GM19328 (cell line): ENCODE data around the gene HAGH.
A peak's percentile ranks its signal among the peaks of the same experiment; 100 is the strongest.

ENCODE experiments used
- ATAC-seq: cut with Tn5 transposase; IDR thresholded peaks from one replicate; pipeline ENCODE4 v1.9.1; 2021; ENCODE audit warnings: mild to moderate bottlenecking, moderate library complexity; ENCODE audit not compliant: unreplicated experiment

Gene HAGH

GRCh38 chr16:1788095-1788707 lies 38.4 kb downstream of the HAGH start:
- no peak for ATAC-seq

DNA sequence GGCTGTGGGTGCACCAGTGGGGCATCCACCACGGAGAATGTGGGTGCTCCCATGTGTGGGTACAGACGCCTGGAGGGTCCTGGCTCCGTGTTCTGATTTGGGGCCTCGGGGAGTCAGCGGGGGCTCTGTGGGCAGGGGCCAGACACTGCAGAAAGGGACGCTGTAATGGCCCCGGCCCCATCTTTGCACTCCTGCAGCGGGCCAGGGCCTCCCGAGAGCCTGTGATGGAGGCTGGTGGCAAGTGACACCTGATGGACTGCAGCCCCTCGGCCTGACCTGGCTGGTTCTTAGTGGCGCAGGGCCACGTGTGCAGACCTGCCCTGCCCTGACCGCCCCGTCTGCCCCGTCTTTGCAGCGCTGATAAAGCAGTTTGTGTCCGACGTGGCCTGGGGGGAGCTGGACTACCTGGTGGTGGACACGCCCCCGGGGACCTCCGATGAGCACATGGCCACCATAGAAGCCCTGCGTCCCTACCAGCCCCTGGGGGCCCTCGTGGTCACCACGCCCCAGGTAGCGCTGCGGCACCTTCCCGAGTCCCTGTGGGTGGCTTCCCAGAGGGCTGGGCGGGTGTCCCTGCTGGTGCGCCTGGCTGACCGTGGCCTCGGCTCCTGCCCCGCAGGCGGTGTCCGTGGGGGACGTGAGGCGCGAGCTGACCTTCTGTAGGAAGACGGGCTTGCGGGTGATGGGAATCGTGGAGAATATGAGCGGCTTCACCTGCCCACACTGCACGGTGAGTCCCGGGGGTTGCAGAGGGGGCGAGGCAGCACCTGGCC lies 39.1 kb downstream of the HAGH start:
- no peak for ATAC-seq

GRCh38 chr16:1787056-1787321 lies 39.6 kb downstream of the HAGH start:
- ATAC-seq, result no peak

GRCh38 chr16:1786242-1787055 lies 40.2 kb downstream of the HAGH start:
- ATAC-seq, result no peak

GRCh38 chr16:1785846-1786170 lies 40.8 kb downstream of the HAGH start:
- no peak for ATAC-seq

DNA sequence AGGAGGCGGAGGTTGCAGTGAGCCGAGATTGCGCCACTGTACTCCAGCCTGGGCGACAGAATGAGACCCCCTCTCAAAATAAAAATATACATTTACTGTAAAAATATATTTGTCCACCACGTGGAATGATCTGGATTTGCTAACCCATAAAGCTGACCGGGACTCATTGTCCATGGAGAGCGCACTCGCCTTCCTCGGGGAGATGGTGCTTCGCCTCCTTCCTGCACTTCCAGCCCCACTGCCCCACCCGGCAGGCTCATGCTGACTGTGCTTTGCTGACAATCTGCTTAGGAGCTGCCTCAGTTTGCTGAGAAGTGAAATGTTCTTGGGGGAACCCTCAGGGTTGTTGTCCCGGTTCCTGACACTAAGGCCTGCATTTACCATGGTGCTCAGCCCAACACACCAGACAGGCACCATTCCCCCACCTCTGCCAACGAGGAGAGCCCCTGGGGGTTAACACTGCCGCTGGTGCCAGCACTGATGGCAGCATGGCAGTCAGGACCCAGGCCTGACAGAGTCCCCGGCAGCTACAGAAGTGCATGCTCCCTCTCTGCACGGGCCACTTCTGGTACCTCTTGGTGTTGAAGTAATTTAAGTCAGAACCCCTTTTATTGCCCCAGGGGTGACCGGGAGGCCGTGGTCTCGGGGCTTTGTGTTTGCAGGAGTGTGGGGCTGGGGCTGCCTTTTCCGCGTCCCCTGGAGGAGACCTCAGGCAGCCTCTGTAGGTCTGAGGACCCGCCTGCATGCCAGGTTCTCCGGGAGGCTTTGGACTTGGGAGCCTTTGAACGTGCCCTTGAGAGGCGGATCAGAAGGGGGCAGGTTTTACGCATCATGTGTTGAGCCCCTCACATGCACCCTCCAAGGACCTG lies 41.4 kb downstream of the HAGH start:
- no peak for ATAC-seq

GRCh38 chr16:1782408-1783264 lies 44.0 kb downstream of the HAGH start, which contains the start of the genes NUBP2 and SPSB3:
Gene NUBP2 (plus strand): TSS chr16:1782960. CDS start chr16:1783021, 61 bp downstream.
Gene SPSB3 (minus strand): TSS chr16:1782571. CDS start chr16:1781483, 1,088 bp downstream.
- ATAC-seq, result peak; percentile 79

GRCh38 chr16:1781758-1782407 lies 44.7 kb downstream of the HAGH start:
- peak; percentile 6 for ATAC-seq

DNA sequence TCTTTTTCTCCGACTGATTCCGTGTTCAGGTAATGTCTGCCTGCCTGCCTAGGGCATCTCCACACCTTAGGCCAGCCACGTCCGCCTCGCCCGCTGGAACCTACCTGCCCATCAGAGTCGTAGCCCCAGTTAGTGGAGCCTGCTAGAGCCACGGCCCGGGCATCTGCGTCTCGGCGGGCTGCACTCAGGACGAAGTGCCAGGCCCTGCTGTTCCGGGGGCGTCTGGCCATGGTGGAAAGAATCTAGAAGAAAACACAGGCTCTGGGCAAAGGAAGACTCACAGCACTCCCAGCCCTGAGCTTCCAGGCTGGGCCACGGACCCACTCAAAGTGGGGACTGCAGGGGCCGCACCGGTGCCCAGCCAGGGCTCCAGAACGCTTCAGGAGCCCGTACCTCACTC lies 45.4 kb downstream of the HAGH start:
- ATAC-seq, result no peak

GRCh38 chr16:1780677-1781072 lies 46.0 kb downstream of the HAGH start:
- ATAC-seq, result no peak

DNA sequence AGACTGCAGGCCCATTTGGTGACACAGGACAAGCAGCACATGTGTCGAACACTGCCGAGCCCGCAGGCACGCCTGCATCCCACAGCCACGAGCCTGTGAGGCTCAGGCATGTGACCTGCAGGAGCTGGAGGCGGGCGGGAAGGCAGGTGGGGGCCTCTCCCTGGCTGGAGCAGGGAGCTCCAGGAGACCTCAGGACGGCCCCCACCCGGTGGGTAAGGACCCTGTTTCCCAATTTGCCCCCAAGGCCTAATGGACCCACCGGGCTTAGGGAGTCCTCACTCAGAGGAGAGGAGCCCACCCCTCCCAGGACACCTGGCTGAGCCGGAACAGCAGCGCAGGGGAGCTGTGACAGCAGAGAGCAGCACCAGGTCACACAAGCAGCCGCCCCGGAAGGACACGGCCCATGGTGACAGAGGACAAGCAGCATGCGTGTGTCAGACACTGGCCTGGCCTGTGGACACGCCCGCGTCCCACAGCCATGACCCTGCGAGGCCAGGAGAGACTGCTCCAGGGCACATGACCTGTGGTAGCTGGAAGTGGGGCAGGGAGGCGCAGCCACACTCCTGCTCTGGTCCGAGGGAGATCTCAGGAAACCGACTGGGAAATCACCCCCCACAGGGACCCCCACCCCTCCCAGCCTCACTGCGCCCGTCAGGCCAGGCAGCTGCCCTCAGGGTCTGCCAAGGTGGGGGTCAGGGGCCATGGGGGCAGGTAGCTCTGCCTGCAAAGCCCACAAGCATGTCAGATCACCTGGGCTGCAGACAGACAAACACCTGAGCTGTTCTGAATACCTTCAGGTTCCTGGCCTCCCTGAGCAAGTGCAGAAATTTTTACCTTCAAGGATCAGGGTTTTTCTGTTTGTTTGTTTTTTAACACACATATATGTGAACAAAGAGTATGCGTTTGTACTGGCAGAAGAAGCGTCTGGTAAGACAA lies 46.6 kb downstream of the HAGH start:
- no peak for ATAC-seq

DNA sequence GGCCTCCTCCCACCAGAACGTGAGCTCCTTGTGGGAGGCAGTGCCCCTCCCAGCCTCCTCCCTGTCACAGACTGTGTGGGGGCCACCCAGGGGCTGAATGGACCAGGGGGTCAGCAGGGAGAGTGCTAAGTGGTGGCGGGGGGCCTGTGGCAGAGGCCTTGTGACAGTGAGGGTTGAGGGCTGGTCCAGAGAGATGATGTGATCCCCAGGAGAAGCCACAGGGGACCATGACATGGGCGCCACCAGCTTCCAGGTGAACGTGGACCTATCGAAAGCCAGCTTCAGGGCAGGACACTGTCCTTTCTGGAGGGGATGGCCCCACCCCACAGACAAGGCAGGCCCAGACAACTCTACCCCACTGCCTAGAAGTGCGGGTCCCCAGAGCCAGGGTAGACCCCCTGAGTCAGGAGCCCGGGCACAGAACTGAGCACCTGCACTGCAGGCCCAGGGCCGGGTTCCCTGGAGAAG lies 47.4 kb downstream of the HAGH start:
- ATAC-seq, result no peak

DNA sequence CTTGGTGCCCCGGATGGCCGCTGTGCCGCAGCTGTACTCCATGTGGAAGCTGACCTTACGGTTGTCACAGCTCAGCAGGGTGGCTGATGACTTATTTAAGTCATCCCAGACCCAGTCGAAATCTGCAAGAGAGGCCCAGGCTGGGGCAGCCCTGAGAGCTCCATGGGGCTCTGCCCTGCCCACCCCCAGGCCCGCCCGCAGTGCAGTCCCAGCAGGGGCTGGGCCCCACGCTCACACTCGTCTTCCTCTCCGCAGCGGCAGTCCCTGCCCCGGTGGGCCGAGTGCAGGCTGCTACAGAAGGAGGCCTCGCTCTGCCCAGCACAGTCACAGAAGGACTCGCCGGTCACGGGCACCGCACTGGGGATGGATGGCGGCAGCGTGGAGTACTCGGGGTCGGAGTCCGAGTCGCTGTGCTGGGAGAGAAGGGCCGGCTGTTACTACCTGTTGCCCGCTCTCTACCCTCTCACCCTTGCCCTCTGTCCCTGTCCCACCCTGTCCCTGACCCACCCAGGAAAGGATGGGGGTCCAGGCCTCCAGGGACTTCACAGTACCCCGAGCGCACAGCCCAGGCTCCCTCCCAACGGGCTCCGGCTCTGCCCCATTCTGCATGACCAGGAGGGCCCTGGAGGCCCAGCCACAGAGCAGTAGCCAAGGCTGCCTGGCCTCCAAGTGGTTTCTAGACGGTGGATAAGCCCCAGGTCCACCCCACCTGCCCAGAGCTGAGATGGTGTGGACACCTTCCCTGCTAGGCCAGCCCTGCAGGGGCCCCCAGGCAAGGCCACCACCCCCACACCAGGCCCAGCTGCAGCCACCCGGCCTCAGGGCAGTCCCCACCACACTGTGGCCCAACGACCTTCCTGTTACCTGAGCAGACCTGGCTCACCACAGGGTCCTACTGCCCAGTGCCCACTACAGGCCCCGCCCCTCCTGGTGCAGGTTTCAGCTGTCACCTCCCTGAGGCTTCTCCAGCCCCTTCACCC lies 48.1 kb downstream of the HAGH start:
- ATAC-seq, result no peak

GRCh38 chr16:1777375-1778199 lies 49.0 kb downstream of the HAGH start:
- ATAC-seq, result no peak

DNA sequence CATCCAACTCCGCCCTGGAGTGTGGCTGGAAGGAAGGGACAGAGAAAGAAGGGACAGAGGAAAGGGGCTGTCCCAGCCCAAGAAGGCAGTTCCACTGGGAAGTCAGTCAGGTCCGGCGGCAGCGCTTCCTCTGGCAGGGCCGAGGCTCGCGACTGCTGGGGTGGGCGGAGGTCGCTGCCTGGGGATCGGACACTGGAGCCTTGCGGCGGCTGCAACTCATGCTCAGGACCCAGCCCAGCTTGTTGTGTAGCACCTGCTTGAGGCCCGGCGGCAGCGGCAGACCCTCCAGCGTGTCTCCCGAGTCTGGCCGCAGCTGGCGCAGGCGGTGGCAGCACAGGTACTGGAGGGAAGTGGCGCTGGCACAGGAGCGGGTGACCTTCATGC lies 49.6 kb downstream of the HAGH start:
- no peak for ATAC-seq

DNA sequence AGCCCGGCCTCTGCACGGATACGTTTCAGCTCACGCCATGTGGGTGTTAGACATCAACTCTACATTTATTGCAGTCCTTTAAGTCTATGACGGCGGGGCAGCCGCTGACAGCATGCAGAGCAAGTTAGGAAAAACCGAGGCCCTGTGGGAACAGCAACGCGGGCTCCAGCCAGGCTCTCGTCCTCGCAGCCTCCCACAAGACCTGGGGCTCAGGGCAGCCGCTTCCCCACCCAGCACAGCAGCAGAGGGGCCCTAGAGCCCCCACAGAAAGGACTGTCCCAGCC lies 50.0 kb downstream of the HAGH start:
- no peak for ATAC-seq
